ENCODE results near the gene CHSY3. TPM values are rescaled to one million over a fixed set of nuclear protein-coding genes. Genes with fewer than 3 reads are reported as not detected.

CHSY3 gene
- total RNA-seq, 2 experiments from 2014 or later: not detected

GRCh38 chr5:130066644-130067043, 162.4 kb downstream of the CHSY3 start:
- Mint-ChIP-seq H3K4me1 (ENCODE audit: low read depth) (no peaks in the 10 kb centered on the region), H3K9me3 (no peaks in the 10 kb centered on the region), H3K27me3 (peaks cover 6% of the 10 kb centered on the region), H3K36me3 (ENCODE audit: low read depth) (no peaks in the 10 kb centered on the region), H3K4me3 (no peak overlapping the region), H3K27ac (no peak overlapping the region)
- TF ChIP-seq, protein P1, sequence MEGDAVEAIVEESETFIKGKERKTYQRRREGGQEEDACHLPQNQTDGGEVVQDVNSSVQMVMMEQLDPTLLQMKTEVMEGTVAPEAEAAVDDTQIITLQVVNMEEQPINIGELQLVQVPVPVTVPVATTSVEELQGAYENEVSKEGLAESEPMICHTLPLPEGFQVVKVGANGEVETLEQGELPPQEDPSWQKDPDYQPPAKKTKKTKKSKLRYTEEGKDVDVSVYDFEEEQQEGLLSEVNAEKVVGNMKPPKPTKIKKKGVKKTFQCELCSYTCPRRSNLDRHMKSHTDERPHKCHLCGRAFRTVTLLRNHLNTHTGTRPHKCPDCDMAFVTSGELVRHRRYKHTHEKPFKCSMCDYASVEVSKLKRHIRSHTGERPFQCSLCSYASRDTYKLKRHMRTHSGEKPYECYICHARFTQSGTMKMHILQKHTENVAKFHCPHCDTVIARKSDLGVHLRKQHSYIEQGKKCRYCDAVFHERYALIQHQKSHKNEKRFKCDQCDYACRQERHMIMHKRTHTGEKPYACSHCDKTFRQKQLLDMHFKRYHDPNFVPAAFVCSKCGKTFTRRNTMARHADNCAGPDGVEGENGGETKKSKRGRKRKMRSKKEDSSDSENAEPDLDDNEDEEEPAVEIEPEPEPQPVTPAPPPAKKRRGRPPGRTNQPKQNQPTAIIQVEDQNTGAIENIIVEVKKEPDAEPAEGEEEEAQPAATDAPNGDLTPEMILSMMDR (IDR thresholded peaks at IDR 0.05): no peak
- POLR2A ChIA-PET: no interaction called here
- ATAC-seq (ENCODE audit: poor library complexity) (no peak), DNase-seq (no peak)
- Histone ChIP-seq H3K4me3 (ENCODE audit: low read length) (no peak overlapping the region), H3K27me3 (ENCODE audit: control insufficient read depth in 1 of 2, insufficient read depth in 2 of 2, low read length in 2 of 2) (no peaks in the 10 kb centered on the region), H3K36me3 (ENCODE audit: insufficient read depth, low read length) (no peaks in the 10 kb centered on the region), H3K9me3 (ENCODE audit: control insufficient read depth in 1 of 2, insufficient read depth in 1 of 2, low read length in 2 of 2) (no peaks in the 10 kb centered on the region), H3K27ac (ENCODE audit: low read depth in 1 of 2, low read length in 2 of 2) (no peak overlapping the region), H3K4me1 (ENCODE audit: insufficient read depth, low read length) (no peaks in the 10 kb centered on the region)
- CTCF ChIA-PET: no interaction called here
- intact Hi-C loops (cut with DNase I, micrococcal nuclease): no loop called here

GRCh38 chr5:130067364-130067763, 163.1 kb downstream of the CHSY3 start:
- CTCF ChIA-PET: no interaction called here
- POLR2A ChIA-PET: no interaction called here
- H3K27ac ChIP-seq (ENCODE audit: low read depth in 1 of 2, low read length in 2 of 2): no peak overlapping the region

DNA sequence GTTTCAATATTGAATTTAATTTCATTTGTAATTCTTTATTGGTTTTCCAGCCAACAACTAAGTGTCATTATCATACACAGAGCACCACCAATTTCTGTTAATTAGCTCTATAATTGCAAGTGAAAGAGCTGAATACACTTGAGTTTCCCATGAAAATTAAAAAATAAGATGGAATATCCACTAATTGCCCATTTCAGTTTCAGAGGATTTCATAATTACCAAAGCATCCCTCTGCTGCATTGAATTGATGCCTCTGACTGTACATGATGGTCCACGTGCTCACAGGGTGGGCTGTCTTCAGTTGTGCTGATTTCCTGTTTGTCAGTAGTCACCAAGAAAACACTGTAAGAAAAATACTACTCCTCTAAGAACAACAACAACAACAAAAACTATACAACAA, 163.8 kb downstream of the CHSY3 start:
- Mint-ChIP-seq H3K4me3 (no peak overlapping the region), H3K4me1 (ENCODE audit: low read depth) (no peaks in the 10 kb centered on the region), H3K9me3 (no peaks in the 10 kb centered on the region), H3K27me3 (no peaks in the 10 kb centered on the region), H3K36me3 (ENCODE audit: low read depth) (no peaks in the 10 kb centered on the region), H3K27ac (no peak overlapping the region)
- H3K9me3 ChIP-seq (ENCODE audit: control insufficient read depth in 1 of 2, insufficient read depth in 1 of 2, low read length in 2 of 2): no peaks in the 10 kb centered on the region
- H3K27me3 ChIP-seq (ENCODE audit: control insufficient read depth in 1 of 2, insufficient read depth in 2 of 2, low read length in 2 of 2): no peaks in the 10 kb centered on the region
- no peak overlapping the region for H3K27ac ChIP-seq (ENCODE audit: low read depth in 1 of 2, low read length in 2 of 2)
- ATAC-seq (ENCODE audit: poor library complexity) (no peak), DNase-seq (no peak)
- H3K4me3 ChIP-seq (ENCODE audit: low read length): no peak overlapping the region
- CTCF ChIA-PET: no interaction called here
- no peaks in the 10 kb centered on the region for H3K4me1 ChIP-seq (ENCODE audit: insufficient read depth, low read length)
- TF ChIP-seq, protein P1 (IDR thresholded peaks at IDR 0.05): no peak
- POLR2A ChIA-PET: no interaction called here
- intact Hi-C loops (cut with DNase I, micrococcal nuclease): no loop called here
- H3K36me3 ChIP-seq (ENCODE audit: insufficient read depth, low read length): no peaks in the 10 kb centered on the region

More at GRCh38 chr5:130067364-130067763, 163.1 kb downstream of the CHSY3 start:
- no peaks in the 10 kb centered on the region for H3K27me3 ChIP-seq (ENCODE audit: control insufficient read depth in 1 of 2, insufficient read depth in 2 of 2, low read length in 2 of 2)
- ATAC-seq (ENCODE audit: poor library complexity) (no peak), DNase-seq (no peak)
- H3K27me3 Mint-ChIP-seq: no peaks in the 10 kb centered on the region
- H3K4me1 Mint-ChIP-seq (ENCODE audit: low read depth): no peaks in the 10 kb centered on the region
- intact Hi-C loops (cut with DNase I, micrococcal nuclease): no loop called here
- TF ChIP-seq, protein P1 (IDR thresholded peaks at IDR 0.05): no peak
- H3K4me1 ChIP-seq (ENCODE audit: insufficient read depth, low read length): no peaks in the 10 kb centered on the region
- no peaks in the 10 kb centered on the region for H3K36me3 ChIP-seq (ENCODE audit: insufficient read depth, low read length)
- no peaks in the 10 kb centered on the region for H3K9me3 Mint-ChIP-seq
- H3K4me3 ChIP-seq (ENCODE audit: low read length): no peak overlapping the region
- H3K4me3 Mint-ChIP-seq: no peak overlapping the region
- H3K27ac Mint-ChIP-seq: no peak overlapping the region
- H3K36me3 Mint-ChIP-seq (ENCODE audit: low read depth): no peaks in the 10 kb centered on the region
- no peaks in the 10 kb centered on the region for H3K9me3 ChIP-seq (ENCODE audit: control insufficient read depth in 1 of 2, insufficient read depth in 1 of 2, low read length in 2 of 2)
